Liver (tissue), 3 donors: ENCODE measurements around the gene KPNA5.

Experiments used
- ATF3 ChIP-seq: IDR thresholded peaks from 2 replicates; pipeline ENCODE4 v1.6.1; 2016; ENCODE audit warnings: antibody characterized with exemption
- CTCF ChIP-seq: fragments of 150-350 bp; IDR thresholded peaks from 2 replicates; pipeline ENCODE4 v1.5.1; 2017; ENCODE audit warnings: improper control_type of control experiment, low read depth, low read length; ENCODE audit not compliant: missing input control
- JUND ChIP-seq, 2 donors: IDR thresholded peaks; 2 replicates each; pipeline ENCODE4 v1.6.1; 2016; ENCODE audit warnings: antibody characterized with exemption in 2 of 2
- NR2F2 ChIP-seq: IDR thresholded peaks from 2 replicates; pipeline ENCODE4 v1.6.1; 2016; ENCODE audit warnings: antibody characterized with exemption
- RAD21 ChIP-seq, 2 donors: IDR thresholded peaks; 2 replicates each; pipeline ENCODE4 v1.6.1; 2016; ENCODE audit warnings: antibody characterized with exemption in 2 of 2, mild to moderate bottlenecking in 2 of 2
- SP1 ChIP-seq: IDR thresholded peaks from 2 replicates; pipeline ENCODE4 v1.6.1; 2018; ENCODE audit warnings: antibody characterized with exemption, mild to moderate bottlenecking
- donor health status: healthy.
- donor health status: healthy.

- TF ChIP-seq CTCF: no peak
- no peak for TF ChIP-seq ATF3
- TF ChIP-seq JUND (IDR thresholded peaks at IDR 0.05): no peak
- no peak for TF ChIP-seq NR2F2
- no peak for TF ChIP-seq RAD21 (IDR thresholded peaks at IDR 0.05)
- no peak for TF ChIP-seq SP1
These were observed 33.3 kb downstream of the KPNA5 start for GRCh38 chr6:116714296-116714695.
